ENCODE results near the gene TJP1.

The TJP1 gene

GRCh38 chr15:29849716-29850115 is 27.4 kb upstream of the TJP1 start:
- H3K27ac ChIP-seq (ENCODE audit: extremely low read depth, low read depth, low read length): no peak overlapping the region
- H3K4me1 ChIP-seq (ENCODE audit: control insufficient read depth, insufficient read depth, low read length): no peaks in the 10 kb centered on the region
- ChIA-PET CTCF (no interaction called here), POLR2A (no interaction called here)
- TF ChIP-seq KLF17 (tag by site-specific recombination; IDR thresholded peaks at IDR 0.05) (no peak), KLF1 (tag by site-specific recombination; IDR thresholded peaks at IDR 0.05) (no peak), ZNF404 (tag by site-specific recombination; IDR thresholded peaks at IDR 0.05) (no peak), REPIN1 (tag by site-specific recombination; IDR thresholded peaks at IDR 0.05; ENCODE audit: low read depth) (no peak), ZNF629 (tag by site-specific recombination; IDR thresholded peaks at IDR 0.05) (no peak), ZNF140 (tag by site-specific recombination; IDR thresholded peaks at IDR 0.05) (no peak), ZNF354C (tag by site-specific recombination; IDR thresholded peaks at IDR 0.05; ENCODE audit: borderline replicate concordance, low read depth) (no peak), ZNF175 (tag by site-specific recombination; IDR thresholded peaks at IDR 0.05) (no peak), ZEB2 (tag by site-specific recombination; IDR thresholded peaks at IDR 0.05) (no peak), ZNF704 (tag by site-specific recombination; IDR thresholded peaks at IDR 0.05) (no peak), ZNF530 (tag by site-specific recombination; IDR thresholded peaks at IDR 0.05; ENCODE audit: low read depth) (no peak), PRDM2 (tag by site-specific recombination; IDR thresholded peaks at IDR 0.05; ENCODE audit: borderline replicate concordance) (no peak), ZNF610 (tag by site-specific recombination; IDR thresholded peaks at IDR 0.05; ENCODE audit: borderline replicate concordance) (no peak), ZNF121 (tag by site-specific recombination; IDR thresholded peaks at IDR 0.05) (no peak), BCL6B (tag by site-specific recombination; IDR thresholded peaks at IDR 0.05) (no peak), ZNF19 (tag by site-specific recombination; IDR thresholded peaks at IDR 0.05; ENCODE audit: low read depth) (no peak), FEZF1 (tag by site-specific recombination; IDR thresholded peaks at IDR 0.05) (no peak), ZNF623 (tag by site-specific recombination; IDR thresholded peaks at IDR 0.05) (no peak), ZNF248 (tag by site-specific recombination; IDR thresholded peaks at IDR 0.05) (no peak), ZNF138 (tag by site-specific recombination; IDR thresholded peaks at IDR 0.05; ENCODE audit: borderline replicate concordance) (no peak)
- H3K36me3 ChIP-seq (ENCODE audit: control insufficient read depth in 2 of 2, insufficient read depth in 1 of 2, low read length in 2 of 2): no peaks in the 10 kb centered on the region
- H3K4me3 ChIP-seq (ENCODE audit: low read depth, low read length): no peak overlapping the region
- H3K9me3 ChIP-seq (ENCODE audit: control insufficient read depth, insufficient read depth, low read depth, low read length): no peaks in the 10 kb centered on the region
